Measurements from ENCODE around the gene HNRNPA2B1. TPM values are rescaled to one million over a fixed set of nuclear protein-coding genes. Genes with fewer than 3 reads are reported as not detected.
A peak's percentile ranks its signal among the peaks of the same experiment; 100 is the strongest.

Gene HNRNPA2B1
- polyA plus RNA-seq, 2 of the 4 experiments (the other 2 are of a cell fraction), result 1,070 to 2,251 TPM

DNA sequence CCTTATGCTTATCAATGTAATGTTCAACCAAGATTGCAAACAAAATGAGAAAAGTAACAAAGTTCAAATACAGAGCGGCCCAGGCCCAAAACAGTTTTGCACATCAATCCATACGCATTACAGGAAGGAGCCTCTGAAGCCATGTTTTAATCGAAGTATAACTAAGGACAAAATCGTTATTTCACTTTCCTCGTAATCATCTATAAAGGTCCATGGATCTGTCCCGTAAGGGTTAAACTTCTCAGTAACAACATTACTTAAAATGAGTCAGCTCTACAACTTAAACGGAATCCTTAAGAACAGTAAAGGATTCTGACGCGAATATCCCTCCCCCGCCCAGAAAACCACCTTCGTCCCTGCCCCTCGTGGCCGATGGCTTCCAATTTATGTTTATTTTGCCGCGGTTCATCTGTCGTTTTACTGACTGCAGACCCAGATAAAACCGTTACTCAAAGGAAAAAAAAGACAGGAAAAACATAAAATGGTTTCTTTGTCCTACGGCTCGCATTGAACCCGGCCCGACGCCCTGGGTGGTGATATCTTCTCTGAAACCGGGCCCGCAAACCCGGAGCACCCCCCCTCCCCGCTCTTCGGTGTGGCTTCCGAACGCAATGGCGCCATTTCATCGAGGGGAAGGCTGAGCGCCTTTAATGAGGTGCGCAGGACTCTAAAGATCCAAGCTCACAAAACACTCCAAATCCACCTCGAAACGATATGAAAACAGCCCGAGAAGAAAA, 1.1 kb downstream of the HNRNPA2B1 start:
- Histone ChIP-seq H3K4me3 (peak overlapping the region; percentile 89), H3K4me2 (peak overlapping the region; percentile 75), H3K9me3 (no peaks in the 10 kb centered on the region), H3K4me1 (peaks cover 37% of the 10 kb centered on the region), H3K27ac (peak overlapping the region; percentile 99)
- DNase-seq (ENCODE audit: low read depth in 1 of 2, low spot score in 1 of 2) (peak in 1 of 2 experiments; percentile 71), FAIRE-seq (no peak), ATAC-seq (peak; percentile 14 to 42; a peak in 3 of 6 replicates)
- 1% methylated on average over 36 of the region's 36 CpGs for WGBS (ENCODE audit: missing lambda C conversion rate)
- TF ChIP-seq FOSB (CRISPR knock-in tag; IDR thresholded peaks at IDR 0.05), result peak; percentile 49; the same call in 1 of the 2 replicates
- no peak; the same call in 1 of the 2 replicates for TF ChIP-seq HMGXB4 (CRISPR knock-in tag; IDR thresholded peaks at IDR 0.05; ENCODE audit: borderline replicate concordance)
- ChIA-PET CTCF (interaction anchor here (0.9 to 4.9 kb wide), 13 partner anchors 8 to 307 kb away, joined by 3 to 42 read pairs (median 6); no protein-coding TSS in a partner anchor), POLR2A (interaction anchor here (0.6 to 3.1 kb wide), 27 partner anchors 8 to 951 kb away, joined by 3 to 42 read pairs (median 5); partner anchors contain the start of genes NFE2L3 and SNX10)

DNA sequence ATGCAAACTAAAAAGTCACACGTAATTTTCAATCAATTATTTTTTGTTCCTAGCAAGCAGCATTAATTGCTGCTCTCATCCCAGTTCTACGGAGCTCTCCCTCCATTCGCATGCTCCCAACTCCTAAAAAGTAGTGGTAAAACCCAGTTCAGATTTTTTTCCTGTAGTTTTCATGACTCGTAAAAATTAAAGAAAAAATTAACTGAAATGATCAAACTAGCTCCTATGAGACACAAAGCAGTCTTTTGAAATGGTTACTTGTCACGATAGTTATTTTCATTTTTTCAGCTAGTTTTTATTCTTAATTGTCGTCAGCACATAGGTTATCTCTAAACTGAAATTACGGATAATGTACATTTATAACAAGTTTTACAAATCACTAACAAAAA, 1.8 kb downstream of the HNRNPA2B1 start:
- 0% methylated on average over 7 of the region's 7 CpGs for WGBS (ENCODE audit: missing lambda C conversion rate)
- H3K9me3 ChIP-seq, result no peaks in the 10 kb centered on the region
- peak overlapping the region; percentile 89 for H3K4me3 ChIP-seq
- ChIA-PET POLR2A (interaction anchor here (0.7 to 1.8 kb wide), 5 partner anchors 10 to 962 kb away, joined by 3 to 12 read pairs (median 6); no protein-coding TSS in a partner anchor), CTCF (interaction anchor here (0.6 to 4.9 kb wide), 18 partner anchors 11 to 306 kb away, joined by 3 to 42 read pairs (median 4); partner anchors contain the start of gene NFE2L3)
- peaks cover 37% of the 10 kb centered on the region for H3K4me1 ChIP-seq
- peak overlapping the region; percentile 64 to 99 for H3K27ac ChIP-seq
- TF ChIP-seq TFCP2L1 (CRISPR knock-in tag; IDR thresholded peaks at IDR 0.05) (peak; percentile 23; the same call in 1 of the 2 replicates), RAD21 (conservative IDR thresholded peaks at IDR 0.05 in 1 of 2, IDR thresholded peaks at IDR 0.05 in 1 of 2) (no peak), HOXA7 (CRISPR knock-in tag; IDR thresholded peaks at IDR 0.05) (0 out of 2 replicates have a peak, but pooled peaks have one; percentile 48), ELK1 (IDR thresholded peaks at IDR 0.05; ENCODE audit: low read depth, low read length) (no peak), FOSB (CRISPR knock-in tag; IDR thresholded peaks at IDR 0.05) (peak; percentile 58; the same call in 1 of the 2 replicates)
- no peak for ATAC-seq
- peak overlapping the region; percentile 75 for H3K4me2 ChIP-seq
- no peak for DNase-seq (ENCODE audit: low read depth in 1 of 2, low spot score in 1 of 2)
- FAIRE-seq, result no peak

- ChIA-PET POLR2A (interaction anchor here (0.6 to 1.2 kb wide), 6 partner anchors 10 to 963 kb away, joined by 3 to 12 read pairs (median 4); no protein-coding TSS in a partner anchor), CTCF (interaction anchor here (0.6 to 4.9 kb wide), 21 partner anchors 8 to 306 kb away, joined by 3 to 42 read pairs (median 4); partner anchors contain the start of gene NFE2L3)
- Histone ChIP-seq H3K27ac (peak overlapping the region; percentile 64 to 99; a peak in 4 of 6 replicates), H3K4me3 (peak overlapping the region; percentile 89), H3K9me3 (no peaks in the 10 kb centered on the region), H3K4me1 (peaks cover 39% of the 10 kb centered on the region), H3K4me2 (peak overlapping the region; percentile 75)
- DNase-seq (ENCODE audit: low read depth in 1 of 2, low spot score in 1 of 2), result no peak
- WGBS (ENCODE audit: missing lambda C conversion rate), result under 1% methylated on average over 6 of the region's 6 CpGs
- no peak for FAIRE-seq
- ATAC-seq, result no peak
- TF ChIP-seq ELK1 (IDR thresholded peaks at IDR 0.05; ENCODE audit: low read depth, low read length) (no peak), CBX2 (IDR thresholded peaks at IDR 0.05; ENCODE audit: borderline replicate concordance, low read depth) (no peak), FOSL2 (IDR thresholded peaks at IDR 0.05) (no peak), FOSL2 (CRISPR knock-in tag; IDR thresholded peaks at IDR 0.05) (no peak), KDM5A (IDR thresholded peaks at IDR 0.05) (0 out of 2 replicates have a peak, but pooled peaks have one; percentile 5), MAZ (IDR thresholded peaks at IDR 0.05; ENCODE audit: borderline replicate concordance, low read depth, low read length) (no peak), REST (IDR thresholded peaks at IDR 0.05) (no peak), ZSCAN20 (CRISPR knock-in tag; IDR thresholded peaks at IDR 0.05) (no peak), MAFK (IDR thresholded peaks at IDR 0.05; ENCODE audit: partially characterized antibody) (no peak), GATA3 (IDR thresholded peaks at IDR 0.05; ENCODE audit: borderline replicate concordance) (no peak), EHF (CRISPR knock-in tag; IDR thresholded peaks at IDR 0.05) (0 out of 2 replicates have a peak, but pooled peaks have one; percentile 43)
- TF ChIP-seq, protein P1, sequence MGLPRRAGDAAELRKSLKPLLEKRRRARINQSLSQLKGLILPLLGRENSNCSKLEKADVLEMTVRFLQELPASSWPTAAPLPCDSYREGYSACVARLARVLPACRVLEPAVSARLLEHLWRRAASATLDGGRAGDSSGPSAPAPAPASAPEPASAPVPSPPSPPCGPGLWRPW (IDR thresholded peaks at IDR 0.05), result no peak
- TF ChIP-seq, protein P2, sequence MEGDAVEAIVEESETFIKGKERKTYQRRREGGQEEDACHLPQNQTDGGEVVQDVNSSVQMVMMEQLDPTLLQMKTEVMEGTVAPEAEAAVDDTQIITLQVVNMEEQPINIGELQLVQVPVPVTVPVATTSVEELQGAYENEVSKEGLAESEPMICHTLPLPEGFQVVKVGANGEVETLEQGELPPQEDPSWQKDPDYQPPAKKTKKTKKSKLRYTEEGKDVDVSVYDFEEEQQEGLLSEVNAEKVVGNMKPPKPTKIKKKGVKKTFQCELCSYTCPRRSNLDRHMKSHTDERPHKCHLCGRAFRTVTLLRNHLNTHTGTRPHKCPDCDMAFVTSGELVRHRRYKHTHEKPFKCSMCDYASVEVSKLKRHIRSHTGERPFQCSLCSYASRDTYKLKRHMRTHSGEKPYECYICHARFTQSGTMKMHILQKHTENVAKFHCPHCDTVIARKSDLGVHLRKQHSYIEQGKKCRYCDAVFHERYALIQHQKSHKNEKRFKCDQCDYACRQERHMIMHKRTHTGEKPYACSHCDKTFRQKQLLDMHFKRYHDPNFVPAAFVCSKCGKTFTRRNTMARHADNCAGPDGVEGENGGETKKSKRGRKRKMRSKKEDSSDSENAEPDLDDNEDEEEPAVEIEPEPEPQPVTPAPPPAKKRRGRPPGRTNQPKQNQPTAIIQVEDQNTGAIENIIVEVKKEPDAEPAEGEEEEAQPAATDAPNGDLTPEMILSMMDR (IDR thresholded peaks at IDR 0.05), result peak; percentile 66
Observed at GRCh38 chr7:26198133-26198780, 2.3 kb downstream of the HNRNPA2B1 start.

Data from A549 (cell line).